OCI-M2 (cell line): ENCODE data around the gene AGRN.
A peak's percentile ranks its signal among the peaks of the same experiment; 100 is the strongest.
"Not testable (repeated sequence)": the region's sequence is repeated elsewhere in the genome, so short reads cannot be mapped to it uniquely, and the experiment has no call there.

Experiments
- DNase-seq: peaks from one replicate; lab custom pipeline; 2025; ENCODE audit not compliant: unreplicated experiment; lab: John Stamatoyannopoulos, UW

Gene AGRN

DNA sequence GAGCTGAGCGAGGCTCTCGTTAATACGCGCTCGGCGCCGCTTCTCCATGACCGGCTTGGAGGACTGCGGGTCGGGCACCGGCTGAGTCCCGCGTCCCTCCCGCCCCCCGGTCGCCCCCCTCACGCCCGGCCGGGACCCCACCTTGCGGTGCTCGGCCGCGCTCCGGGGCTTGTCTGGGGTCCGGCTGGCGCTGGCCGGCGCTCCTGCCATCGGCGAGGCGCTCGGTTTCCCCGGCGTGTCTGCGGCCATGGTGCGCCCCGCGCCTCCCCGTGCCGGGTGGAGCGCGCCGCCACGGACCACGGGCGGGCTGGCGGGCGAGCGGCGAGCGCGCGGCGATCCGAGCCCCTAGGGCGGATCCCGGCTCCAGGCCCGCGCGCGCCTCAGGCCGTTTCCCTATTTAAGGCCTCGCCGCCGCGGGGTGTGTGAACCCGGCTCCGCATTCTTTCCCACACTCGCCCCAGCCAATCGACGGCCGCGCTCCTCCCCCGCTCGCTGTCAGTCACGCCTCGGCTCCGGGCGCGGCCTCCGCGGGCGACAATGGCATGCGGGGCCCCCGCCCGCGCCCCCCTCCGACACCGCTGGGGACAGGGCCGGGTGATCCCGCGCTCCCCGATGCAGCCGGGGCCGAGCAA, 20.1 kb upstream of the AGRN start, which contains the start of gene HES4:
TSS of gene HES4 (minus strand) at position 373 of the 632 bp plus-strand sequence. CDS start at position 249, 124 bp downstream.
- no peak for DNase-seq

DNA sequence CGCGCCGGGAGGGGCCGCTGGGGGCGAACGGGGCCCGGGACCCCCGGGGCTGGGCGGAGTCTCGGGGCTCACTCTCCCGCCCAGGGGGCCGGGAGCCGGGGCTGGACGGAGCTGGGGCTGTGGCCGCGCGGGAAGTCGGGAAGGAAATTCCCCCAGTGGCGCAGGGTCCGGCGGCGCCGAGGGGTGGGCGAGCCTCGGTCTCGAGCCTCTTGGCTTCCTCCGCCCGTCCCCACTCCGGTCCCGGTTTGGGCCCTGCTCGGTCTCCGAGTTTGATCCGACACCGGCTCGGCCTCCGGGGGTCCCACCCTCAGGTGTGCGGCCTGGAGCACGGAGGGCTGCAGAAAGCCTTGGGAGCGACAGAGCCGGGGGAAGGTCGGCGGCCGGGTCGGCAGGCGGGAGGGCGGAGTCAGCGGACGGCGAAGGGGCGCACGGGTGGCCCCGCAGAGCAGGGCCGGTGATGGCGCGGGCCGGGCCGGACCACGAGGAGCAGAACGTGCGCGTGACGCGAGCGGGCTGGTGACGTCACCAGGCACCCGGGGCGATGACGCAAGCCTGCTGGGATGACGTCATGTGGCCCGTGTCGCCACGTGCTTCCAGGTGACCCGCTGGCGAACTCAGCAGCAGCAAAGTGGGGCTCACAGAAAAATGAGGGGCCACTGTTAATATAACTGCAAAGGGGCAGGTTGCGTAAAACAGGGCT, 19.4 kb upstream of the AGRN start:
- no peak for DNase-seq

DNA sequence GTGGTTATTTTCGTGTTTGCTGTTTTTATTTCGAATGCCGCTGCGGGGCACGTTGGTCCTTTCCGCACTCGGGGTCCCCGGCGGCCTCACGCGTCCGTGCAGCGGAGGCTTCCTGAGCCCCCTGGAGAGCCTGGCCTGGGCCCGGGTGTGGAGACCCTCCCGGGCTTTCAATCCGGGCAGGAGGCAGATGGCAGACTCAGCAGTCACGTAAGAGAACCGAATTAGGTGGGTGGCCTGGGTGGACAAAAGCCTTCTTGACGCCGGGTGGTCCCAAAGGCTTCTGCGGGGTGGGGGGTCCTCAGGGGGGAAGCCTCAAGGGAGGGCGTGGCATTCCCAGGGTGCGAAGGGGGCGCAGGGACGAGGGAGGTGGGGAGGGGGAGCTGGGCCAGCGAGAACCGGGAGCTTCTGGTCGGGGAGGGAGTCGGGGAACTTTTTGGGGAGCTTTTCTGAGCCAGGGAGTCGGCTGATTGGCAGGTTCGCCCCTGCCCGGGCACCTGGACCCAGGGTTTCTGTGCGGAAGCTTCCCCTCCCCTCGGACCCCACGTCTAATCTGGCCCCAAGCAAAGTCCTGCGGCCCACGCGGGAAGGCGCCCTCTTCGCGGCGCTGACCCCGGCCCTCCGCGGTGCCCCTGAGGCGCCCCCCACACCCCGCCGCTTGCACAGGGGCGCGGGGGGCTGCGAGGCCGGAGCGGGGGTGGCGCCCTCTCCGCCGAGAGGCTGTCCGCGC, 18.7 kb upstream of the AGRN start:
- no peak for DNase-seq

DNA sequence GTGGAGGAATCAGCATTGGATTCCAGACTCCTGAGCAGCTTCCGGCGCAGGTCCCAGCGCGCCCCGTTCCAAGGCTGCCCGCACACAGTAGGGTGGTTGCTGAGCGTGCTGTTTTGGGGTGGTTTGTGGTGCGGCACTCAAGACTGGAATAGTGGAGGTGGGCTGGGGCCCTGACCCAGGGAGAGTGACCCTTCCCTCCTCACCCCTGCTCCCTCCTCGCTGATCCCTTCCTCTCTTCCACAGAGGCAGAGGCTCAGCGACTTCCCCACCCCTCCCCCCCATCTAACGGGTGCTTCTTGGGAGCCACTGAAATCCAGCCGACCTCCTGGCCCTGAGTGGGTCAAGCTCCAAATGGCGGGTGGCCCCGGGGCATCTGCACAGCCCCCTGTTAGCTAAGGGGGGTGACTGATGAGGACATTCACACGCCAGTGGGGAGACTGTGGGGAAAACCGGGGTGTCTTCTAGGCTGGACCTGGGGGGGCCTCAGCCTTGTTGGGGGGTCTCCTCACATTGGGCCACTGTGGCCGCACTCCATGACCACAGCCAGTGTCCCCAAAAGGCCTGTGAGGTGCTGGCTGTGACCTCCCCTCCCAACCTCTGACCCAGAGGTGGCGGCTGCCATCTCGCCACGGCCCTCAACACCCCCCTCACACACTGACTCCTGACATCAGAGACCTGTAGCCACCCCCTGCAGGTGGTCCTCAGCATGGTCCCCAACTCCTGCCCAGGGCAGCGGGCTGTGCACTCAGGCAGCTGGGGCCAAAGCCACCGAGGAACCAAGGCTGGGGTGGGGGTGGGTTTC, 16.1 kb upstream of the AGRN start:
- no peak for DNase-seq

DNA sequence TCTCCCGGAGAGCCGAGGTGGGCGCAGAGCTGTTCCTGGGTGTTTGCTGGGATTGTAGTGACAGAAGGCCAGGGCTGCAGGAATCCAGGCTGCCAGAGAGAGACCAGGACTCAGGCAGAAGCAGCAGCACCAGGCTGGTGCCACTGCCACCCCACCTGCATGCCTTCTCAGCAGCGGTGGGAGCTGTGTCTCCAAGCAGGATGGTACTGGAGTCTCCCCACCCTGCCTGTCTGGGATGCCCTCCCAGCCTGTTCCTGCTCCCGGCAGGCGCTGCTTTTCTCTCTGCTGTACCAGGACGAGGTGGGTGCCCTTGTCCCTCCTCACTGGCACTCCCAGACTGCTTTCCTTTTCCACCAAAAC, 15.5 kb upstream of the AGRN start:
- no peak for DNase-seq

DNA sequence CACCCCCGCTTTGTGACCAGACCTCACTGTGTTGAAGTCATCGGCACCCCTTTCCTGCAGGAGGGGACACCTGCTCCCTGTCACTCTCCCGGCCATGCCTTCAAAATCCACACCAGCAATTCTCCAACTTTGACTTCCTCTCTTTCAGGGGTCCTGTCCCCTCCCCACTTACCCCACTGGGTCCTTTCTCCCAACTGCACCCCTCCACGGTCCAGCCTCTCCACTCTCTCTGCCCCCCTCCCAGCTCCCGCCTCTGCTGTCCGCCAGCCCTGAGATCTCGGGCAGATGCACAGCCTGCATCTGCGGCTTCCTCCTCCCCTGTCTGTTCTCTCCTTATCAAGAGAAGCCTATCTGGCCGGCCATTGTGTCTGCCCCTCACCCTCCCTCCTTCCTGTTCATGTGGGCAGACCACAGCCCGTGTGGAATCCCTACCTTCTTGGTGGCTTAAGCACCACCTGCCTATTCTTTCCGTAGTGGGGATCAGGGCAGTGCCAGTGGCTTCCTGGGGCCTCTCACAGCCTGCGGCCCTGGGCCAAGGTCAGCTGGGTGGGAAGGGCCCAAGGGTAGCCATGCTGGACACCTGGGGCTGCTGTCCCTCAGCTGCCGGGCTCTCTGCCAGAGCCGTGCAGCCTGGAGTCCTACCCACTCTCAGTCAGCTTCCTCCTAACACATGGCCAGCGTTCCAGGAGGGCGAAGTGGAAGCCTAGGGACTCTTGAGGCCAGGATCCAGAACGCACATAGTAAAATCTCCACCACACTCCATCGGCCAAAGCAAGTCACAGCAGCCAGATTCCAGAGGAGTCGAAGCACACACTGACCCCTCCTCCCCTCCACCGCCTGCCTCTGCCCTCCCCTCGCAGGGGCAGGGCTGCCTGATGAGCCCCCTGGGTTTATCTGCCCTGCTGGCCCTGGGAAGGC, 14.9 kb upstream of the AGRN start:
- DNase-seq, result no peak

DNA sequence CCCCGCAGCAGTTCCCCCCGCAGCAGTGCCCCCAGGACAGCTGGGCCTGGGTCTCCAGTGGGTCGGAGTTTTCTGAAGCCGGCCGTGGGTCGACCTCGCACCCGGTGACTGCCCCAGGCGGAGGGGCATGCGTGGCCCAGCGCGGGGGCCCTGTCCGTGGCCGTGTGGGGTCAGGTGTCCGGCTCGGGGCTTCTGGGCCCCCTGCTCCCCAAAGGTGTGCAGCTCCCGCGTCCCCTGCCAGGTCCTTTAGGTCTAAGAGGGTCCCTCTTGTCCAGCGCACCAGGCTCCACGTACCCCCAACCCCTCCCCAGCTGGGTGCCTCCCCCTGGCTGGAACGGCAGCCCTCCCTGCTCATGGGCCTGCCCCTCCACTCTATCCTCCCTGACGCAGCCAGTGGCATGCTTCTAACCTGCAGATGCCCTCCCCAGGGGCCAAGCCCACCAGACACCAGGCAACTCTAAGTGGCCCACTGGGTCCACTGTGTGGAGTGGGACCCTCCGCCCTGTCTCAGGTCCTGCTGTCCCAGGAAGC, 14.1 kb upstream of the AGRN start:
- no peak for DNase-seq

DNA sequence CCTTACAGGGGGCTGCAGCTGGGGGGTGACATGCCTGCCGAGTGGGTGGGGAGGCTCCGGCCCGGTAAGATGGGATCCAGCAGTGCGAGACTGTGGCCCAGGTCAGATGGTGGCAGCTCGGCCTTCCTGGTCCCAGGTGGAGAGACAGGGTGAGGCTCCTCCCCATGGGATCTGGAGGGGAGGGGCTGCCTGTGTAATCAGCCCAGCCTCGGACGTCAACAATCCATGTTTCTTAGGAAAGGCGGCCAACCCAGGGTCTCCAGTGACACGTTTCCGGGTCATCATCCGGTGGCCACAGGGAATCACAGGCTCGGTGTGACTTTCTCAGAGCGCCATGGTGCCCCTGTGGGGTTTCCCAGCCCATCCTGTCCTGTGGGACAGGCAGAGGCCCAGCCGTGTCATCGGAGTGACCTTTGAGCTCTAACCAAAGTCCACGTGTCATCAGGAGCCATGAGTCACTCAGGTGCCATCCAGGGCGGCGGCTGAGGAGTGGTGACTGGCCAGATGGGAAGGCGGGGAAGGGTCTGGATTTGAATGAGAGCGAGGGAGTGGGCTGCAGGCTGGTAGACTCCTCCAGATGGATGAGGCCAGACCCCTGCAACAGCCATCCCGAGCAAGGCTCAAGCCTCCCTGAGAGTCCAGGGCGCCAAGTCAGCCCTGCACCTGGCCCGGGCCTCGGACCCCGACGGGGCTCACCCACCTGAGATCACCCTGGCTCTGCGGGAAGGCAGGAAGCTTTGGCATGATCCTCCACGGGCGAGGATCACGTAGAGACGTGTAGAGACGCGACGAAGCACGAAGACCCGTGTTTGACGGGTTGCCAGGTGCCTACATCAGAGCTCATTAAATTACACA, 13.4 kb upstream of the AGRN start:
- DNase-seq, result no peak

DNA sequence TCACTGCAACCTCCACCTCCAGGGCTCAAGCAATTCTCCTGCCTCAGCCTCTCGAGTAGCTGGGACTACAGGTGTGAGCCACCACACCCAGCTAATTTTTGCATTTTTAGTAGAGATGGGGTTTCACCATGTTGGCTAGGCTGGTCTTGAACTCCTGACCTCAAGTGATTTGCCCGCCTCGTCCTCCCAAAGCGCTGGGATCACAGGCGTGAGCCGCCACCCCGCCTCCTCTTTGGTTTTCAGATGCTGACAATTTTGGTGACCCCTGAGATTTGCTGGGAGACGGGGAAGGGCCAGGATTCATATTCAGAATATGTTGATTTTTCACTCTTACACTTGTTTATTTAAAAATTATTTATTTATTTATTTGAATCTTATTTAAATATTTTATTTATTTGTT, 9.8 kb upstream of the AGRN start:
- not testable (repeated sequence) for DNase-seq

DNA sequence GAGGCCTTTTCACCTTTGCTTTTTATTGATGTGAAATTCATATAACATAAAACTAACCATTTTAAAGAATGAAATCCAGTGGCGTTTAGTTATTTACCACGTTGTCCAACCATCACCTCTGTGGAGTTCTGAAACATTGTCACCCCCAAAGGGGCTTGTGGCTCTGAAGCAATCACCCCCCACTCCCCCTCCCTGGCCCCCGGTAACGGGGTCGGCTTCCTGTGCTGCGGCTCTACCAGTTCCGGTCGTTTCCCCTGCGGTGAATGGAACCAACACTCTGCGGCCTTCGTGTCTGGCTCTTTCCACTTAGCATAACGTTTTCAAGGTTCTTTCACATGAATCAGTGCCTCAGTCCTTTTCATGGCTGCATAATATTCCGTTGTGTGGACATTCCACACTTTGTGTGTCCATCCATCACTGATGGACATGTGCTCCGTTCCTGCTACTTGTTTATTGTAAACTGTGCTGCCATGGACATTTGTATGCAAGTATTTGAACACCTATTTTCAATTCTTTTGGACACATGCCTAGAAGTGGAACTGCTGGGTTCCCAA, 8.4 kb upstream of the AGRN start:
- no peak for DNase-seq

DNA sequence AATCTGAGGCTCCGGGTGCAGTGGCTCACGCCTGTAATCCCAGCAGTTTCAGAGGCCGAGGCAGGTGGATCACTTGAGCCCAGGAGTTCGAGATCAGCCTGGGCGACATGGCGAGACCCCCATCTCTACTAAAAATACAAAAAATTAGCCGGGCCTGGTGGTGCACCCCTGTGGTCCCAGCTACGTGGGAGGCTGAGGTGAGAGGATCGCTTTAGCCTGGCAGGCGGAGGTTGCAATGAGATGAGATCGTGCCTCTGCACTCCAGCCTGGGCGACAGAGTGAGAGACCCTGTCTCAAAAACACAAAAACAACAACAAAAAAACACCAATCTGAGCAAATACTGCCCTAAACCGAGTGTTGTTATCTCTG, 7.2 kb upstream of the AGRN start:
- DNase-seq, result not testable (repeated sequence)

DNA sequence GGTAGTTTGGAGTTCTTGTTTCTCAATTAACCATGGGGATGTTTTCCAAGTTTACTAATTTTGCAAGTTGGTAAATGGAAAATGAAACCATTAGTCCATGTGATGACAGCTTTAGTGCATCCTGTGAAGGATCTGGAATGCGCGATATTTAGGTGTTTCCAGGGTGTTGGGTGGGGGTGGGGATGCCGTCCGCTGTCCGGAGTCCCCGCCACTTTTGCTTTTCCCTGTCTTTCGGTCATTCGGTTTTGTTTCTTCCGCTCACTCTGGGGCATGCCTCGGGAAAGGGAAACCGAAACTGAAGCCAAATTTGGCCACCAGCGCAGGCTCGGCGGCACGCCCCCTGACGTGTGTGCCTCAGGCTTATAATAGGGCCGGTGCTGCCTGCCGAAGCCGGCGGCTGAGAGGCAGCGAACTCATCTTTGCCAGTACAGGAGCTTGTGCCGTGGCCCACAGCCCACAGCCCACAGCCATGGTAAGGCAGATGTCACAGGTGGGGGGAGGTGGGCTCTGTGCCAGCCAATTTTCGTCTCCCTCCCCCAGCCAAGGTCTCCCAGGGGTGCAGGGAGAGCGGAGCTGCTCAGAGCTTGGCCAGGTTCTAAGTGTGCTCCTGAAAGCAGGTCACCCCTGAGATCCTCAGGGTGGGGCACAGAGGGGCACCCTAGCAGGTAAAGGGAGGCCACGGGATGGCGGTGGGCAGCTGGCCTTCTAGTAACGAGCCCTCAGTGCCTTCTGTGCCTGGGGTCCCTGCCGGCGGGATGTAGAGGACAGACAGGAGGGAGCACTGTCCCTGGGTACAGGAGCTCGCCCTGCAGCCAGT, 6.6 kb upstream of the AGRN start, which contains the start of gene ISG15:
TSS of gene ISG15 (plus strand) at position 393 of the 817 bp plus-strand sequence. CDS start at position 470, 77 bp downstream.
- peak; percentile 40 for DNase-seq

DNA sequence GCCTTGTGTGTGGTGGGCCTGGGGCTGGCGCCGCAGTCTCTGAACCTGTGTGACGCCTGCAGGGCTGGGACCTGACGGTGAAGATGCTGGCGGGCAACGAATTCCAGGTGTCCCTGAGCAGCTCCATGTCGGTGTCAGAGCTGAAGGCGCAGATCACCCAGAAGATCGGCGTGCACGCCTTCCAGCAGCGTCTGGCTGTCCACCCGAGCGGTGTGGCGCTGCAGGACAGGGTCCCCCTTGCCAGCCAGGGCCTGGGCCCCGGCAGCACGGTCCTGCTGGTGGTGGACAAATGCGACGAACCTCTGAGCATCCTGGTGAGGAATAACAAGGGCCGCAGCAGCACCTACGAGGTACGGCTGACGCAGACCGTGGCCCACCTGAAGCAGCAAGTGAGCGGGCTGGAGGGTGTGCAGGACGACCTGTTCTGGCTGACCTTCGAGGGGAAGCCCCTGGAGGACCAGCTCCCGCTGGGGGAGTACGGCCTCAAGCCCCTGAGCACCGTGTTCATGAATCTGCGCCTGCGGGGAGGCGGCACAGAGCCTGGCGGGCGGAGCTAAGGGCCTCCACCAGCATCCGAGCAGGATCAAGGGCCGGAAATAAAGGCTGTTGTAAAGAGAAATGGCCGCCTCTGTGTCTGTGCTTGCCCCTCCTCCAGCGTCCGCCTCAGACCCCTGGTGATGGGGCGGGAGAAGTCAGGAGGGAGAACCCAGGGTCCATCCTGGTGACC, 5.8 kb upstream of the AGRN start:
- DNase-seq, result no peak

DNA sequence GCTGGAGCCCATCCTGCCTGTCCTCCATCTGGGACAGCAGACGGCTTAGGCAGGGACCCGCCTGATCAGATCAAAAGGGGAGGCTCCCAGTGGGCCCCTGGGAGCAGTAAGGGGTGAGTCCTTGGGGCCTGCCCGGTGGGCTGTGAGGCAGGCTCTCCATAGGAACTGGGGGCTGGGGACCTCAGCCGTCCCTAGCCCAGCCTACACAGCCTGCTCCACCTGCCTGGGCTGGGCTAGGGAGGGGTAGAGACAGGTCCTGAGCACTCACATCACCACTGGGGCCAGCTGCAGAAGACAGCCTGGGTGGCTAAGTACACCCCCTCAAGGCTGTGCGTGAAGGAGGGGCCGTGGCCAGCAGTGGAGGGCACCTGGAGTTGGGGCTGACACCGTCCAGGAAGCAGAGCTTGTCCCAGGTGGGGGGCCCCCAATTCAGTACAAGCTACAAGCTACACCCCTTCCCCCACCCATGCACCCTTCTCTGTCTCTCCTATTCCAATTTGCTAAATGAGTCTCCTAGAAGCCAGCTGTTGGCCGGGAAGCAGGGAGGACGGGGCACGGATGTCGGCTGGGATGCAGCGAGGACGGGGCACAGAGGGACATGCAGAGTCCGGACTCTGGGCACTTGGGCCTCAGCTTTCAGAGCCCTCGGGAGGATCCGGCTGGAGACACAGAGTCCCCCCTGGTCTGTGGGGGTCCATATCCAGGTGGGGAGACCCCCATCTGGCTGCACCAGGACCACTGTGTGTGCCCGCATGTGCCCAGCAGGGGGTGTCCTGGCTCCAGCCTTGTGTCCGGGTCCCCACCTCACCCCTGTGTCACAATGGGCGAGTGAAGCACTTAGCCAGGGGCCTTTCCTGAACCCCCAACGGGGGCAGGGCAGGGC, 4.9 kb upstream of the AGRN start:
- no peak for DNase-seq

DNA sequence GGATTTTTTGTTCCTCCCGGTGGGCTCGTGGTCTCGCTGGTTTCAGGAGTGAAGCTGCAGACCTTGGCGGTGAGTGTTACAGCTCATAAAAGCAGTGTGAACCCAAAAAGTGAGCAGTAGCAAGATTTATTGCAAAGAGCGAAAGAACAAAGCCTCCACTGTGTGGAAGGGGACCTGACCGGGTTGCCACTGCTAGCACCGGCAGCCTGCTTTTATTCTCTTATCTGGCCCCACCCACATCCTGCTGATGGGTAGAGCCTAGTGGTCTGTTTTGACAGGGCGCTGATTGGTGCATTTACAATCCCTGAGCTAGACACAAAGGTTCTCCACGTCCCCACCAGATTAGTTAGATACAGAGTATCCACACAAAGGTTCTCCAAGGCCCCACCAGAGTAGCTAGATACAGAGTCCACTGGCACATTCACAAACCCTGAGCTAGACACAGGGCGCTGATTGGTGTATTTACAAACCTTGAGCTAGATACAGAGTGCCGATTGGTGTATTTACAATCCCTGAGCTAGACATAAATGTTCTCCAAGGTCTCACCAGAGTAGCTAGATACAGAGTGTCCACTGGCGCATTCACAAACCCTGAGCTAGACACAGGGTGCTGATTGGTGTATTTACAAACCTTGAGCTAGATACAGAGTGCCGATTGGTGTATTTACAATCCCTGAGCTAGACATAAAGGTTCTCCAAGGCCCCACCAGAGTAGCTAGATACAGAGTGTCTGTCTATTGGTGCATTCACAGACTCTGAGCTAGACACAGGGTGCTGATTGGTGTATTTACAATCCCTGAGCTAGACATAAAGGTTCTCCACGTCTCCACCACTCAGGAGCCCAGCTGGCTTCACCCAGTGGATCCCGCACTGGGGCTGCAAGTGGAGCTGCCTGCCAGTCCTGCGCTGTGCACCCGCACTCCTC, 2.3 kb upstream of the AGRN start:
- not testable (repeated sequence) for DNase-seq
